HG03558 (cell line): Measurements from ENCODE around the gene OR51F1.
"Not testable (repeated sequence)": the region's sequence is repeated elsewhere in the genome, so short reads cannot be mapped to it uniquely, and the experiment has no call there.

Experiments
- ATAC-seq: cut with Tn5 transposase; IDR thresholded peaks from one replicate; pipeline ENCODE4 v1.9.1; 2021; ENCODE audit warnings: moderate number of reproducible peaks; ENCODE audit not compliant: unreplicated experiment; ENCODE audit errors: extremely low read depth

OR51F1 gene, protein sequence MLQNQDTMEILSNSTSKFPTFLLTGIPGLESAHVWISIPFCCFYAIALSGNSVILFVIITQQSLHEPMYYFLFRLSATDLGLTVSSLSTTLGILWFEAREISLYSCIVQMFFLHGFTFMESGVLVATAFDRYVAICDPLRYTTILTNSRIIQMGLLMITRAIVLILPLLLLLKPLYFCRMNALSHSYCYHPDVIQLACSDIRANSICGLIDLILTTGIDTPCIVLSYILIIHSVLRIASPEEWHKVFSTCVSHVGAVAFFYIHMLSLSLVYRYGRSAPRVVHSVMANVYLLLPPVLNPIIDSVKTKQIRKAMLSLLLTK

DNA sequence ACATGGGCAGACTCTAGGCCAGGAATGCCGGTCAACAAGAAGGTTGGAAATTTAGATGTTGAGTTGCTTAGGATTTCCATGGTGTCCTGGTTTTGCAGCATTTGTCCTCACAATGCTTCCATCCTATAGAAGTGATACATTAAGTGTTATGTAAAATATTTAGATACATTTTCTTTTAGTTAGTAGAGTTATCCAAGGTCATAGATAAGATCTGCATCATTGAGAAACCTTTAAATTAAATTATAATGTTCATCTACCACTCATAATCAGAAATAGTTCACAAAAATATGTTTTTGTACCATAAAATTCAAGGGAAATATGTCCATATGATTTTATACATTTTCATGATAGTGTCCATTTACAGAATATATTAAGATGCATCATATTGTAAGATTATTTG lies at the start of gene OR51F1:
OR51F1 (minus strand) TSS at position 101 of the 400 bp plus-strand sequence; CDS start at position 101, 0 bp downstream.
- no peak for ATAC-seq

GRCh38 chr11:4809246-4809645 lies 39.5 kb upstream of the OR51F1 start:
- no peak for ATAC-seq

- ATAC-seq: no peak
These were observed 38.7 kb upstream of the OR51F1 start for GRCh38 chr11:4808476-4808875.

GRCh38 chr11:4804280-4804679 lies 34.5 kb upstream of the OR51F1 start, which contains the start of gene OR52R1:
OR52R1 (minus strand) TSS chr11:4804380; CDS start chr11:4804380, 0 bp downstream.
- ATAC-seq: no peak

GRCh38 chr11:4801316-4801715 lies 31.6 kb upstream of the OR51F1 start:
- ATAC-seq: not testable (repeated sequence)

GRCh38 chr11:4798427-4799183 lies 28.9 kb upstream of the OR51F1 start:
- no peak for ATAC-seq

GRCh38 chr11:4797206-4797605 lies 27.5 kb upstream of the OR51F1 start:
- ATAC-seq: no peak

- no peak for ATAC-seq
These were observed 12.7 kb upstream of the OR51F1 start for GRCh38 chr11:4782454-4782853.

GRCh38 chr11:4768094-4768493 lies 1.6 kb downstream of the OR51F1 start:
- ATAC-seq: no peak

- ATAC-seq: no peak
These were observed 3.2 kb downstream of the OR51F1 start for GRCh38 chr11:4766420-4767043.

DNA sequence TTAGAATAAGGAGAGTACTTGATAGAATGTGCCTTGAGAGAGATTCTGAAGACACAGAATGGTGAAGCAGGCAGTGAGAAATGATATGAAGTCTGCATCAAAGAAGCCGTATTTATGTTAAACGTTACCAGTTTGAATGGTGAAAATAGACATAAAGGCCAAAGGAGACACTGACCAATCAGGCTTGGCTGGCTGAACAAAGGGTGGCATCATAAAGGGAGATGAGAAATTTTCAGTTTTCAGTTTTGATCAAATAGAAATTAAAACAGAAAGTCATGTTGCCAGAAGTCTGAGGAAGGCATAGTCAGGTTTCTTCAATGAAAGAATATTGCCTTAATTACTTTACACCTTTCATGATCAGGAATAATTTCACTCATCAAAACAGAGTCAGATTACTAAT lies 6.6 kb downstream of the OR51F1 start:
- ATAC-seq: no peak

DNA sequence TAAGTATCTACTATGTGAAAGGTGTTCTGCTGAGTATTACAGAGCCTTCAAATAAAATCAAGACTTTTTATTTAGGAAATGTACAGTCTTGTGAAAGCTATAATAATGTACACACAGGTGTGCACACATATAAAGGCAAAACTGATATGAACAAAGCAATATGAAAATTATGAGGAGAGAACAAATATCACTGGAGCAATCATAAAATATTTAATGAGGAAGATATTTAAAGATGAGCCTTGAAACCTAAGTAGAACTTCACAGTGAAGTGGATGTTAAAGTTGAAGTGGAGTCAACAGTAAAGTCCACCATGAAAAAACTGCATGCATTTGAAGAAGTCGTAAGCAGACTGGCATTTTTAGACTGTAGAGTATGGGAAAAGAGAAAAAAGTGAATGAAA lies 18.5 kb downstream of the OR51F1 start:
- ATAC-seq: no peak

DNA sequence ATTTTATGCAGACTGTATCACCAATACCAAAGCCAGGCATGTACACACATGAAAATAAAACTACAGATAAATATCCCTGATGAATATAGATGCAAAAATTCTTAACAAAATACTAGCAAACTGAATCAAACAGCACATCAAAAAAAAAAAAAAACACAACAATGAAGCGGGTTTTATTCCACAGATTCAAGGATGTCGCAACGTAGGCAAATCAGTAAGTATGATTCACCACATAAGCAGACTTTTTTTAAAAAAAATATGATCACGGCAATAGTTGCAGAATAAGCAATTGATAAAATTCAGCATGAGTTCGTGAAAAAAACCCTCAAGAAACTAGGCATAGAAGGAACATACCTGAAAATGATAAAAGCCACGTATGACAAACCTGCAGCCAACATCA lies 21.3 kb downstream of the OR51F1 start:
- ATAC-seq: no peak

GRCh38 chr11:4740735-4741134 lies 29.0 kb downstream of the OR51F1 start:
- ATAC-seq: no peak

DNA sequence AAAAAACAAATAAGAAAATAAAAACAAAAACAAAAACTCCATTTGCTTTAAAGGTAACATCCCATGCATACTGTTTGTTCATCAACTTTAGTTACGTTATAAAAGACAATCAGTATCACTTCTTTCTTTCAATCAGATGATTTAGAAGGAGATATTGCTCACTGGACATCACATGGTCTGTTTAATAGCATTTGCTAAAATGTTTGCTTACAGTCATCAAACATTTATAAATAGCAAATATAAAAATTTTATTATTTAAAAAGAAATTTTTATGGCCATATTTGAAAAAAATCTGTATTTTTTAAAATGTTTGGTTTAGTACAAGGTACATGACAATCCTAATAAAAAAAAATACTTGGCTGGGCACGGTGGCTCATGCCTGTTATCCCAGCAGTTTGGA lies 42.6 kb downstream of the OR51F1 start:
- no peak for ATAC-seq

GRCh38 chr11:4722616-4723534 lies 46.9 kb downstream of the OR51F1 start:
- ATAC-seq: not testable (repeated sequence)
